ENCODE measurements around the gene PHACTR3. TPM values are rescaled to one million over a fixed set of nuclear protein-coding genes. Genes with fewer than 3 reads are reported as not detected.
"Not testable (repeated sequence)": the region's sequence is repeated elsewhere in the genome, so short reads cannot be mapped to it uniquely, and the experiment has no call there.

The PHACTR3 gene
- not detected in 2 replicates for total RNA-seq

DNA sequence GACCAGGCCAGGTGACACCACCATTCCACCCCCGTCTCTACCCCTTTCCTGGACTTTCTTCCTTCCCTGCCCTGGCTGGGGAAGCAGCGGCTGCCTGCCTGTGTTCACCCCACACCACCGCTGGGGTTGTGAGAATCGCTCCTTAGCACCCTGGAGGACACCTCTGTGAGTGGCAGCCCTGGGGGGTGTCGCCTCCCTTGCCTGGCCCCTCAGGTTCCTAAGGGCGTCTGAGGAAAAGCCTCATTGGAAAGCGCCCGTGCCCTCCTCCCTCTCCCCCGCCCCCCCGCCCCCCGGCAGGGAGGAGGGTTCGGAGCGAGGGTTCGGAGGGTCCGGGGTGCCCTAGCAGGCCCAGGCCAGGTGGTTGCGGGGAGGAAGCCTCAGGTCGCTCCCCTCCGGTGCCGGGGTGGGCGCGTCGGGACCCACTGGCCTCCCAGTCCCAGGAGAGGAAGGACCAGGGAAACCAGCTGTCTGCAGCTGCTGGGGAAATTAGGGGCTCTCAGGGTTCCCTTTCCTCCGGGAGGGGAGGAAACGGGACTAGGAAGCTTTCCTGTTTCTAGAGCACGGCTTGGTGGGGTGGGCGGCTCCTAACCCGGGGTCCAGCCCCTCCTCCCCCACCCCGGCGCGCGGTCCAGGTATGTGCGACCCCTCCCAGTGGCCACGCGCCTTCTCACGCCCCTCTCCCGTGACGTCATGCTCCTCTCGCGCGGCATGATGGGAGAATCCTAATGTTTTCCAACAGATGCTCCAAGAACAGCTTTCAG, at the start of gene PHACTR3:
Gene PHACTR3 (plus strand): TSS at position 760 of the 761 bp plus-strand sequence. CDS start 475 bp downstream, outside the sequence.
- no peak for DNase-seq (ENCODE audit: low read depth)
- TF ChIP-seq, protein P1, sequence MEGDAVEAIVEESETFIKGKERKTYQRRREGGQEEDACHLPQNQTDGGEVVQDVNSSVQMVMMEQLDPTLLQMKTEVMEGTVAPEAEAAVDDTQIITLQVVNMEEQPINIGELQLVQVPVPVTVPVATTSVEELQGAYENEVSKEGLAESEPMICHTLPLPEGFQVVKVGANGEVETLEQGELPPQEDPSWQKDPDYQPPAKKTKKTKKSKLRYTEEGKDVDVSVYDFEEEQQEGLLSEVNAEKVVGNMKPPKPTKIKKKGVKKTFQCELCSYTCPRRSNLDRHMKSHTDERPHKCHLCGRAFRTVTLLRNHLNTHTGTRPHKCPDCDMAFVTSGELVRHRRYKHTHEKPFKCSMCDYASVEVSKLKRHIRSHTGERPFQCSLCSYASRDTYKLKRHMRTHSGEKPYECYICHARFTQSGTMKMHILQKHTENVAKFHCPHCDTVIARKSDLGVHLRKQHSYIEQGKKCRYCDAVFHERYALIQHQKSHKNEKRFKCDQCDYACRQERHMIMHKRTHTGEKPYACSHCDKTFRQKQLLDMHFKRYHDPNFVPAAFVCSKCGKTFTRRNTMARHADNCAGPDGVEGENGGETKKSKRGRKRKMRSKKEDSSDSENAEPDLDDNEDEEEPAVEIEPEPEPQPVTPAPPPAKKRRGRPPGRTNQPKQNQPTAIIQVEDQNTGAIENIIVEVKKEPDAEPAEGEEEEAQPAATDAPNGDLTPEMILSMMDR (IDR thresholded peaks at IDR 0.05; ENCODE audit: insufficient read depth, low read depth, low read length), result no peak
- H3K4me3 ChIP-seq (ENCODE audit: low read depth, low read length), result no peak within 1 kb of the TSS

DNA sequence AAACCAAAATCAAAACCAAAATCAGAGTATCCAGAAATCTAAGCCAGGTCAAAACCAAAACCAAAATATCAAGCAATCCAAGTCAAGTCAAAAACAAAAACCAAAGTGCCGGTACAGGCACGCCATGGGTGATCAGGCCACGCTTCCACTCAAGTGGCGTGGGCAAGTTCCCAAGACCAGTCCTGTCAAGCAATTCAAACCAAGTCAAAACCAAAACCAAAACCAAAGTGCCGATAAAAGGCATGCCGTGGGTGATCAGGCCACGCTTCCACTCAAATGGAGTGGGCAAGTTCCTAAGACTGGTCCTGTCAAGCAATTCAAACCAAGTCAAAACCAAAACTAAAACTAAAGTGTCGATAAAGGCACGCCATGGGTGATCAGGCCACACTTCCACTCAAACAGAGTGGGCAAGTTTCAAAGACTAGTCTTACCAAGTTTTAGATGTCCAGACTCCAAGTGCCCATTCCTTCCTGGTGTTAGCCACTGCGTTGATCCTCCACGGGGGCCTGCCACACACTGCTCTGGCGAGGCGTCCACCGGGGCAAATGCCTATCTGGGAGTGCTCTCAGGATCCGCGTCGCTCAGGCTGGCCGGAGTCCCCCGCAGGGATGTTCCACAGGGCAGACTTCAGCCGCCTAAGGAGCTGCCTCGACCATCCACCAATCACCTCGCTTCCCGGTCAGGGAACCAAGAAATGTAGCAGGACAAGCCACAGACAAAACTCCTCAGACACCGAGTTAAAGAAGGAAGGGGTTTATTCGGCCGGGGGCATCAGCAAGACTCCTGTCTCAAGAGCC, 46.4 kb upstream of the PHACTR3 start:
- DNase-seq (ENCODE audit: low read depth); H3K4me3 ChIP-seq (ENCODE audit: low read depth, low read length): not testable (repeated sequence)

DNA sequence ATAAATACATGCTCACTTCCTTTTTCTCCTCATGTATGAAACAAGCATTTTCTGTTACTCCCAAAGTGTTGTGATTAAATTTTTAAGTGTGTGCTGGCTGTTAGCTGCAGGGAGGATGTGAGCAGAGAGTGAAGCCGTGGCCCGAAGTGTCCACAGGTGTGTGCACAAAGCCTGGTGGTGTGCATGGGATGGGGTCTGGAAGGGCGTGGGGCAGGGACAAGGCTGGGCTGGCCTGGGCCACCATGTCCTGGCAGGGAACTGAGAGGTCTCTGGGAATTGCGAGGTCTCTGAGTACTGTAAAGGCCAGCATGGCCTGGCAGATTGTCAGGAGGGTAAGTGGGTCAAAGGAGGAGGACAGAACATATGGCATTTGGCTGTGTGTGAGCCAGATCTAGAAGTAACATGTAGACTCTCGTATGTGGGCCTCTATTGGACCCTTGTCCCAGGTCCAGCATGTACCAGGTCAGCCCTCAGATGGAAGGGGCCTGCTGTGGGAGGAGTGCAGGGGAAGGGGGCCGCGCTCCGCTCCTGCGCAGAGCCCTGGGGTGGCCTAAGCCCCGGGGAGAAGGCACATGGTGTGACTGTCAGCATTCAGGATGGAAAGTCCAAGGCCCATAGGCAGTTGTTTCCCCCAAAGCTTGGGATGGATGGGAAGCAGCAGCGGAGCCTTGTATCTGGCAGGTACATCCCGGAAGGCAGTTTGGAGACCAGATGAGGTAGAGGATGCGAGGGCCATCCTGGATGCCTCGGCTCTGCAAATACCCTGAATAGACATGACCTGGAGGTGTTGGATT, 45.1 kb upstream of the PHACTR3 start:
- TF ChIP-seq, protein P1 (IDR thresholded peaks at IDR 0.05; ENCODE audit: insufficient read depth, low read depth, low read length), result no peak
- no peak for DNase-seq (ENCODE audit: low read depth)
- no peak overlapping the region for H3K4me3 ChIP-seq (ENCODE audit: low read depth, low read length)

DNA sequence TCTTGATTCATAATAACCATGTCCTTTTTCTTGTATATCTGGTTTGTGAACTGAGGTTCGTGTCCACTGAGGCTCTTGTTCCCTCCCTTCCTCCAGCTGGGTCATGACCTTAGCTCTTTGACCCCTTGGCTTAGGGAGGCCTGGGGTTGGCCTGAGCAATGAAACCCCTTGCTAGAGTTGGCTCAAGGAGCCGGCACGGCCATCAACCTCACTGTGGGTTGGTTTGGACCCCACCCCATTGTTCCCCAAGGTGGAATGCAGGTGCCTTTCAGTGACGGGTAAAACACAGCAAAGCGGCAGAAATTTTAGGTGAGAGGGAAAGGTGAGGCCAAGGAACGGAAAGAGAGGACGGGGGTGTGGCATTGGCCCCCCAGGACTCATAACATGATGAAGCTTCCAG, 44.5 kb upstream of the PHACTR3 start:
- H3K4me3 ChIP-seq (ENCODE audit: low read depth, low read length), result no peak overlapping the region
- TF ChIP-seq, protein P1 (IDR thresholded peaks at IDR 0.05; ENCODE audit: insufficient read depth, low read depth, low read length), result no peak
- DNase-seq (ENCODE audit: low read depth), result no peak

DNA sequence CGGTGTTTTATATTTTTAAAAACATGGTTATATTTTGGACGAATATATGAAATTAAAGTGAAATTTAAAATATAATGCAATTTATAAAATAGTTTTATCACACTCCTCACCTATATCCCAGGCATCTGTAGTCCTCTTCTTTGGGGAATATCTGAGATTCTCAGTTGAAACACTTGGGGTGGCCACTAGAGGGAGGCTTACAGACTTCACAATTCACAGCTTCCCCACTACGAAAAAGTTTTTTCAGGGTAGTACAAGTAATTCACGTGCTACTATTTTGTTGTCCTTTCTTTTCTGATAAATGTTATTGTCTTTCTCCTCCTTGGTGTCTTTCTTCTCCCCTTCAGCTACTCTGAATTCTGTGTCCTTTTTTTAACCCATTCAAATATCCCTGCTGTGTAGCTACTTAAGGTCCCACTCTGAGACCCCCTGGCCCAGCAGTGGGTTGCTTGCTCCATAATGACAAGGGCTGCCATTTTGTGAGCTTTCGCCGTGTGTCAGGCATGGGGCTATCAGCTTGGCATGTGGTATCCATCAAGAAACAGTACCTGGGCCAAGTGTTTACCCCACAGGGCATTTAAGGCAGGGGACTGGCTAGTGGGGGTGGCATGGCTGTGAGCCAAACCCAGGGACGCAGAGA, 43.6 kb upstream of the PHACTR3 start:
- H3K4me3 ChIP-seq (ENCODE audit: low read depth, low read length), result no peak overlapping the region
- TF ChIP-seq, protein P1 (IDR thresholded peaks at IDR 0.05; ENCODE audit: insufficient read depth, low read depth, low read length), result peak; percentile 35
- DNase-seq (ENCODE audit: low read depth), result peak; percentile 4

DNA sequence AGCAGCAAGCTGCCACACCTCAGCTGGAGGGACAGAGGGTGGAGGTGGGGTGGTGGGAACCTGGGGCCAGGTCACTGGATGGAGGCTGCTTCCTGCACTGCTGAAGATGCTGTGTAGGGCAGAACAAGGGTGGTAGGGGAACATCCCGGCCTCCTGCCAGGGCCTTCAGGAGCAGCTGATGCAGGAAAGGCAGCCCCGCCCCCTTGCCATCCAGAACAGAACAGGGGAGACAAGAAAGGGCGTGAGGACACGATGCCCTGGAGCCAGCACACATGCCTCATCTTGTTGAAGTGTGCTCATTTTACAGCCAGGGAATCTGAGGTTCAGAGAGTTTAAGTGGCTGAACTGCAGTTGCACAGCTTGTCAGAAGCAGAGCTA, 43.1 kb upstream of the PHACTR3 start:
- H3K4me3 ChIP-seq (ENCODE audit: low read depth, low read length), result no peak overlapping the region
- DNase-seq (ENCODE audit: low read depth), result no peak

More for the DNA sequence above, 43.1 kb upstream of the PHACTR3 start:
- TF ChIP-seq, protein P1 (IDR thresholded peaks at IDR 0.05; ENCODE audit: insufficient read depth, low read depth, low read length), result no peak

All from fibroblast of villous mesenchyme (primary cell).